ENCODE results near the gene EOMES.

DNA sequence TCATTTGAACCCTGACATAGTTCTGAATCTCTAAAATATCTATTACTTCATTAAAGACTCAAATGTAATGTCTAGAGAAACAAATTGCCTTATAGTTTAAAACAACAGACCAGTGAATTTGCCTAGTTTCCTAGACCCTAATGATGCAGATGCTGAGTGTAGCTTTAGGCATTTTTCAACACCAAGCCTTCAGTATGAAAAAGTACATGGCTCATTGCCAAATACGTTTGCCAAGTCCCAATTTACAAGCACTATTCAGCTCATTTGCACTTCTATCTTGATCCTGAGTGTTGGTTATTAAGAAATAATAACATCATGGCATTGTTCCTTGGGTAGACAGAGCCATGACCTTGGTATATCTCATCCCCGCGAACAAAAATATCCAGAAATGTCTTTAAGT, 46.8 kb downstream of the EOMES start:
- TF ChIP-seq, protein P1, sequence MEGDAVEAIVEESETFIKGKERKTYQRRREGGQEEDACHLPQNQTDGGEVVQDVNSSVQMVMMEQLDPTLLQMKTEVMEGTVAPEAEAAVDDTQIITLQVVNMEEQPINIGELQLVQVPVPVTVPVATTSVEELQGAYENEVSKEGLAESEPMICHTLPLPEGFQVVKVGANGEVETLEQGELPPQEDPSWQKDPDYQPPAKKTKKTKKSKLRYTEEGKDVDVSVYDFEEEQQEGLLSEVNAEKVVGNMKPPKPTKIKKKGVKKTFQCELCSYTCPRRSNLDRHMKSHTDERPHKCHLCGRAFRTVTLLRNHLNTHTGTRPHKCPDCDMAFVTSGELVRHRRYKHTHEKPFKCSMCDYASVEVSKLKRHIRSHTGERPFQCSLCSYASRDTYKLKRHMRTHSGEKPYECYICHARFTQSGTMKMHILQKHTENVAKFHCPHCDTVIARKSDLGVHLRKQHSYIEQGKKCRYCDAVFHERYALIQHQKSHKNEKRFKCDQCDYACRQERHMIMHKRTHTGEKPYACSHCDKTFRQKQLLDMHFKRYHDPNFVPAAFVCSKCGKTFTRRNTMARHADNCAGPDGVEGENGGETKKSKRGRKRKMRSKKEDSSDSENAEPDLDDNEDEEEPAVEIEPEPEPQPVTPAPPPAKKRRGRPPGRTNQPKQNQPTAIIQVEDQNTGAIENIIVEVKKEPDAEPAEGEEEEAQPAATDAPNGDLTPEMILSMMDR (IDR thresholded peaks at IDR 0.05; ENCODE audit: low read depth, low read length) = no peak
- no peak for TF ChIP-seq POLR2A (IDR thresholded peaks at IDR 0.05; ENCODE audit: extremely low read depth, insufficient read length)

Data from NB4 (cell line).